Keratinocyte (primary cell): Measurements from ENCODE around the gene CAND2. TPM values are rescaled to one million over a fixed set of nuclear protein-coding genes. Genes with fewer than 3 reads are reported as not detected.

Experiments
- DNase-seq: peaks from one replicate; pipeline ENCODE4 v3.0.0-alpha.2; 2011; ENCODE audit warnings: low read depth, missing footprints, low spot score
- FAIRE-seq: peaks from 2 replicates; lab custom pipeline; 2011; peaks lifted over from hg19 to GRCh38; lab: Jason Lieb, UNC
- H2AFZ ChIP-seq: 2 replicates; pipeline ENCODE4 v1.6.0; 2012; ENCODE audit warnings: low read length, control low read depth, inconsistent platforms; ENCODE audit not compliant: control insufficient read depth
- H3K27ac ChIP-seq: 2 replicates; pipeline ENCODE4 v1.5.1; 2011; ENCODE audit warnings: low read length; ENCODE audit not compliant: control insufficient read depth, insufficient read depth
- H3K27me3 ChIP-seq: 3 replicates; pipeline ENCODE4 v1.6.0; 2011; ENCODE audit warnings: low read length; ENCODE audit not compliant: control insufficient read depth, insufficient read depth; ENCODE audit errors: extremely low read depth
- H3K36me3 ChIP-seq, 2 experiments: 2 replicates in 1 of 2; 3 replicates in 1 of 2; pipeline ENCODE4 v1.5.1; 2011; ENCODE audit warnings: low read length in 2 of 2, mild to moderate bottlenecking in 1 of 2; ENCODE audit not compliant: control insufficient read depth in 2 of 2, insufficient read depth in 2 of 2; ENCODE audit errors: extremely low read depth in 1 of 2
- H3K4me1 ChIP-seq: 3 replicates; pipeline ENCODE4 v1.5.1; 2011; ENCODE audit warnings: low read length; ENCODE audit not compliant: control insufficient read depth, insufficient read depth; ENCODE audit errors: extremely low read depth
- H3K4me2 ChIP-seq: 3 replicates; pipeline ENCODE4 v1.6.0; 2011; ENCODE audit warnings: low read depth, low read length; ENCODE audit not compliant: control insufficient read depth, insufficient read depth; ENCODE audit errors: extremely low read depth
- H3K4me3 ChIP-seq, 3 experiments: fragments of 200-600 bp in 1 of 3; sonication (generic) in 1 of 3; 2 replicates in 2 of 3; 3 replicates in 1 of 3; pipeline ENCODE4 v1.5.1; 2011 to 2016; ENCODE audit warnings: low read length in 3 of 3, mild to moderate bottlenecking in 3 of 3, control low read depth in 2 of 3, inconsistent platforms in 1 of 3, low read depth in 1 of 3, mixed read lengths in 1 of 3, mixed run types in 1 of 3, moderate library complexity in 1 of 3; ENCODE audit not compliant: control insufficient read depth in 2 of 3, insufficient read depth in 2 of 3; ENCODE audit errors: extremely low read depth in 1 of 3
- H3K79me2 ChIP-seq: 2 replicates; pipeline ENCODE4 v1.6.0; 2012; ENCODE audit warnings: low read length; ENCODE audit not compliant: control insufficient read depth, insufficient read depth
- H3K9ac ChIP-seq: 3 replicates; pipeline ENCODE4 v1.6.0; 2011; ENCODE audit warnings: low read length; ENCODE audit not compliant: control insufficient read depth, insufficient read depth; ENCODE audit errors: extremely low read depth
- H3K9me1 ChIP-seq: 3 replicates; pipeline ENCODE4 v1.6.0; 2011; ENCODE audit warnings: low read length; ENCODE audit not compliant: control insufficient read depth, insufficient read depth; ENCODE audit errors: extremely low read depth
- H3K9me3 ChIP-seq: 2 replicates; pipeline ENCODE4 v1.5.1; 2012; ENCODE audit warnings: low read depth, low read length; ENCODE audit not compliant: control insufficient read depth
- H4K20me1 ChIP-seq: 3 replicates; pipeline ENCODE4 v1.6.0; 2011; ENCODE audit warnings: low read length; ENCODE audit not compliant: control insufficient read depth, insufficient read depth; ENCODE audit errors: extremely low read depth
- EZH2 ChIP-seq: IDR thresholded peaks from one replicate; pipeline ENCODE4 v1.6.1; 2012; ENCODE audit warnings: inconsistent platforms, mild to moderate bottlenecking, low read length, moderate library complexity
- dilution Hi-C: fragments of 300-500 bp; cut with MboI; formaldehyde crosslinking; loops from one replicate; pipeline ENCODE4 v1.7.0; 2020; ENCODE audit warnings: low sequenced_read_pairs; ENCODE audit not compliant: extremely low pct_ligation_motif_present
- polyA plus RNA-seq, 5 experiments: library from polyadenylated mRNA; depleted of rRNA in 3 of 5; stranded (reverse) in 3 of 5; stranded (forward) in 1 of 5; unstranded in 1 of 5; fragments of >200 nt; gene quantifications; 1 replicate in 1 of 5; 2 replicates in 3 of 5; 3 replicates in 1 of 5; pipeline versions ENCODE4 v1.2.1 to v1.2.3, GENCODE V29; 2011 to 2012; ENCODE audit warnings: missing spikeins in 2 of 5, low read depth in 1 of 5, low replicate concordance in 1 of 5
- TF ChIP-seq, protein P1 (sequence below), 3 experiments: IDR thresholded peaks in 1 of 3; conservative IDR thresholded peaks in 1 of 3; optimal IDR thresholded peaks in 1 of 3; 2 replicates in 2 of 3; 3 replicates in 1 of 3; pipeline versions ENCODE3 to v1.5.1; 2011; ENCODE audit warnings: low read length in 3 of 3, mild to moderate bottlenecking in 3 of 3, moderate library complexity in 2 of 3, control low read depth in 1 of 3, inconsistent platforms in 1 of 3; ENCODE audit not compliant: insufficient read depth in 2 of 3; ENCODE audit errors: extremely low read depth in 1 of 3

Gene CAND2
- polyA plus RNA-seq, 1 donor (not counting 4 experiments of a cell fraction or from before 2014, with no cell fraction given): 0.05 TPM

DNA sequence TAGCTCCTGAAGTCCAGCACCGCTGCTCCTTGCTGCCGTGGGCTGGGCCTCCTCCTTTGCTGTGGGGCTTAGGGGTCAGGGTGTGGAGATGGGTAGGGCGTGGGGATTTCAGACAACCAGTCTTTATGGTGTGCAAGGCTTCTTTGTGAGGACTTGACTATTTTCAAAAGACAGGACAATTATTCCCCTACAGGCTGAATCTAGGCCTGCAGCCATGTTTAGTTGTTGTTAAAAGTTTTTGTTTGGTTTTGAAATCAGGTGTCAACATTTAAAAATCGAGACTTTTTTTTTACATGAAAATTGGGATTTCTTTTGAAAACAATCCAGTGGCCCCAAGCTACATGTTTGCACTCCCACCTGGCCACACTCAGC is 34.3 kb downstream of the CAND2 start:
- no peak overlapping the region for H3K9ac ChIP-seq
- H3K27ac ChIP-seq: no peak overlapping the region
- peaks cover 10% of the 10 kb centered on the region for H3K4me1 ChIP-seq
- TF ChIP-seq, protein P1, sequence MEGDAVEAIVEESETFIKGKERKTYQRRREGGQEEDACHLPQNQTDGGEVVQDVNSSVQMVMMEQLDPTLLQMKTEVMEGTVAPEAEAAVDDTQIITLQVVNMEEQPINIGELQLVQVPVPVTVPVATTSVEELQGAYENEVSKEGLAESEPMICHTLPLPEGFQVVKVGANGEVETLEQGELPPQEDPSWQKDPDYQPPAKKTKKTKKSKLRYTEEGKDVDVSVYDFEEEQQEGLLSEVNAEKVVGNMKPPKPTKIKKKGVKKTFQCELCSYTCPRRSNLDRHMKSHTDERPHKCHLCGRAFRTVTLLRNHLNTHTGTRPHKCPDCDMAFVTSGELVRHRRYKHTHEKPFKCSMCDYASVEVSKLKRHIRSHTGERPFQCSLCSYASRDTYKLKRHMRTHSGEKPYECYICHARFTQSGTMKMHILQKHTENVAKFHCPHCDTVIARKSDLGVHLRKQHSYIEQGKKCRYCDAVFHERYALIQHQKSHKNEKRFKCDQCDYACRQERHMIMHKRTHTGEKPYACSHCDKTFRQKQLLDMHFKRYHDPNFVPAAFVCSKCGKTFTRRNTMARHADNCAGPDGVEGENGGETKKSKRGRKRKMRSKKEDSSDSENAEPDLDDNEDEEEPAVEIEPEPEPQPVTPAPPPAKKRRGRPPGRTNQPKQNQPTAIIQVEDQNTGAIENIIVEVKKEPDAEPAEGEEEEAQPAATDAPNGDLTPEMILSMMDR (optimal IDR thresholded peaks at IDR 0.05 in 1 of 3, IDR thresholded peaks at IDR 0.05 in 1 of 3, conservative IDR thresholded peaks at IDR 0.05 in 1 of 3; ENCODE audit: extremely low read depth in 1 of 3, insufficient read depth in 2 of 3, low read length in 3 of 3): peak in 1 of 3 experiments; percentile 6
- no peak for TF ChIP-seq EZH2
- peaks cover 24 to 34% of the 10 kb centered on the region in 2 experiments for H3K36me3 ChIP-seq
- dilution Hi-C loops: no loop called here
- peaks cover 6% of the 10 kb centered on the region for H3K9me1 ChIP-seq
- H3K79me2 ChIP-seq: peaks cover 5% of the 10 kb centered on the region
- DNase-seq (no peak), FAIRE-seq (no peak)
- H3K9me3 ChIP-seq: no peaks in the 10 kb centered on the region
- H3K27me3 ChIP-seq: no peaks in the 10 kb centered on the region
- H4K20me1 ChIP-seq: peaks cover 17% of the 10 kb centered on the region
- H3K4me2 ChIP-seq: no peak overlapping the region
- no peak overlapping the region for H2AFZ ChIP-seq
- no peak overlapping the region for H3K4me3 ChIP-seq

DNA sequence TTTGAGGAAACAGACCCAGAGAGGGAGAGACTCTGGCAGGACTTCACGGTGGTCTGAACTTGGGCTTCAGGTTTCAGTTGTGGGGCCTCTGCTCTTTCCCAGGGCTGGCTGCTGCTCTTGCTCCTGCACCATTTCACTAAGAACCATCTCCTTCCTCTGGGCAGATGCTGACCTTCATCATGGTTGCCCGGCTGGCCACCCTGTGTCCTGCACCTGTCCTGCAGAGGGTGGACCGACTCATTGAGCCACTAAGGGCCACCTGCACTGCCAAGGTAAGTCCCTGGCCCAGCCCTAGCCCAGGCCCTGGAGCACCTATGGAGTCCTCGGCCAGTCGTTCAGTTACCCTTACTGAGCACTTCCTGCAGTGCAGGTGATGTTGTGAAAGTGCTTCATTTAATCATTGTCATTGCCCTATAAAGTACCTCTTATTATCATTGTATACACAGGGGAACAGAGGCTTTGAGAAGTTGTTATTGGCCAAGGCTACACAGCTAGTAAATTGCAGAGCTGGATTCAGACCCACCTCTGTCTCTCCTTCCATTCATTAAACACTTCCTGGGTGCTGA is 34.9 kb downstream of the CAND2 start:
- H3K27me3 ChIP-seq: no peaks in the 10 kb centered on the region
- dilution Hi-C loops: no loop called here
- peaks cover 10% of the 10 kb centered on the region for H3K4me1 ChIP-seq
- H3K36me3 ChIP-seq: peaks cover 28 to 40% of the 10 kb centered on the region in 2 experiments
- H3K4me3 ChIP-seq: no peak overlapping the region
- no peaks in the 10 kb centered on the region for H3K9me3 ChIP-seq
- no peak for TF ChIP-seq EZH2
- peaks cover 6% of the 10 kb centered on the region for H3K9me1 ChIP-seq
- no peak for DNase-seq
- H4K20me1 ChIP-seq: peaks cover 23% of the 10 kb centered on the region
- H3K27ac ChIP-seq: no peak overlapping the region
- H3K79me2 ChIP-seq: peaks cover 10% of the 10 kb centered on the region
- H3K4me2 ChIP-seq: no peak overlapping the region
- no peak overlapping the region for H2AFZ ChIP-seq
- no peak for FAIRE-seq
- no peak overlapping the region for H3K9ac ChIP-seq
